Embryonic facial prominence (tissue), 1 donor: Measurements from ENCODE around the gene ANKZF1.

Experiments
- DNase-seq: peaks from one replicate; pipeline ENCODE4 v3.0.0-alpha.2; 2016; ENCODE audit errors: extremely low spot score

Gene ANKZF1

DNA sequence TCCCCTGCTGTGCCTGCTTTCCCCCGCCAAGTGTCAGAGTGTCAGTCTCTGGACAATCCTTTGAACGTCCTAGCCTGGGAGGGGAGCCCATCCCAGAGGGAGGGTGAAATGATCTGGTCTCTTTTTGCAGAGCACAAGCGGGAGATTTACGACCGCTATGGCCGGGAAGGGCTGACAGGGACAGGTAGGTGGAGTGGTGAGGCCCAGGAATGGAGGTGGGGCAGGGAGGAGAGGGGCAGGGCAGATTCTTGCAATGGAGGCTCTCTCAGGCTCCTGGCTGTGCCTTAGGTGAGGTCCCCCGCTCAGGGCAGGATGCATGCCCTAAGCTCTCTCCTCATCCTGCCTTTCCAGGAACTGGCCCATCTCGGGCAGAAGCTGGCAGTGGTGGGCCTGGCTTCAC, 52.0 kb downstream of the ANKZF1 start:
- DNase-seq: no peak

DNA sequence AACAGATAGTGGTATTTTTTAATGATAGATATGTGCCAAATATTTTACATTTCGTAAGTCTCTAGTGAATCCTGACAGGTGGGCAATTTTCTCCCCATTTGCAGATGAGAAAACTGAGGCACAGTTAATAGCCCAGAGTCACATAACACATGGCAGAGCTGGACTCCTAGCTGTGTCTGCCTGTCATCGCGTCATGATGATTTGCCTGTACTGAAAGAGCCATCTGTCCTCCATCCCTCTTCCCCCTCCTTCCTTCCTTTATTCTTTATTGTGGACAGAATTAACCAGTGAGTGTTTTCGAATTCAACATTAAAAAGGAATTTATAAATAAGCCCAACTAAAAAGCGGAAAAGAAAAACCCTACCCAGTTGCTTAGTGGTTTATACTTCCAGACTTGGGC, 52.8 kb downstream of the ANKZF1 start:
- DNase-seq: no peak

DNA sequence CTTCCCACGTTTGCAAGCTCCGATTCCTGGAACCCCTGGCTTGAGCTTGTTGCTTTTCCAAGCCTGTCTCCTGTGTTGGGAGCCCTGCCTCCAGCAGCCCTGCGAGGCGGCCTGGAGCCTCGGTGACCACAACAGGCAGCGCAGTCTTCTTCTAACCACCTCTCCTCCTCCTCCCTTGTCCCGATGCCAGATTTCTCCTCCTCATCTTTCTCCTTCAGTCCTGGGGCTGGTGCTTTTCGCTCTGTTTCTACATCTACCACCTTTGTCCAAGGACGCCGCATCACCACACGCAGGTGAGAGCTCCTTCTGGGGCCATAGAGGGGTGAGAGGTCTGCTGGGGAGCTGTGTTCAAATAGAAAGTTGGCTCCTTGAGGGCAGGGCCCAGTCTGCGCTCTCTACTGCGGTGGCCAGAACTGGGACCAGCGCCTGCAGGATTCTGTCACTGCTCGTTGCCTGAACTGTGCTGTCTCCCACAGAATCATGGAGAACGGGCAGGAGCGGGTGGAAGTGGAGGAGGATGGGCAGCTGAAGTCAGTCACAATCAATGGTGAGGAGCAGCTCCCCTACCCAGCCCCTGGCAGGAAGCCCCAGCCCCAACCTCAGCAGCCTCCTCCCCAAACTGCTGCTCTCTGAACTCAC, 53.5 kb downstream of the ANKZF1 start:
- DNase-seq: no peak

DNA sequence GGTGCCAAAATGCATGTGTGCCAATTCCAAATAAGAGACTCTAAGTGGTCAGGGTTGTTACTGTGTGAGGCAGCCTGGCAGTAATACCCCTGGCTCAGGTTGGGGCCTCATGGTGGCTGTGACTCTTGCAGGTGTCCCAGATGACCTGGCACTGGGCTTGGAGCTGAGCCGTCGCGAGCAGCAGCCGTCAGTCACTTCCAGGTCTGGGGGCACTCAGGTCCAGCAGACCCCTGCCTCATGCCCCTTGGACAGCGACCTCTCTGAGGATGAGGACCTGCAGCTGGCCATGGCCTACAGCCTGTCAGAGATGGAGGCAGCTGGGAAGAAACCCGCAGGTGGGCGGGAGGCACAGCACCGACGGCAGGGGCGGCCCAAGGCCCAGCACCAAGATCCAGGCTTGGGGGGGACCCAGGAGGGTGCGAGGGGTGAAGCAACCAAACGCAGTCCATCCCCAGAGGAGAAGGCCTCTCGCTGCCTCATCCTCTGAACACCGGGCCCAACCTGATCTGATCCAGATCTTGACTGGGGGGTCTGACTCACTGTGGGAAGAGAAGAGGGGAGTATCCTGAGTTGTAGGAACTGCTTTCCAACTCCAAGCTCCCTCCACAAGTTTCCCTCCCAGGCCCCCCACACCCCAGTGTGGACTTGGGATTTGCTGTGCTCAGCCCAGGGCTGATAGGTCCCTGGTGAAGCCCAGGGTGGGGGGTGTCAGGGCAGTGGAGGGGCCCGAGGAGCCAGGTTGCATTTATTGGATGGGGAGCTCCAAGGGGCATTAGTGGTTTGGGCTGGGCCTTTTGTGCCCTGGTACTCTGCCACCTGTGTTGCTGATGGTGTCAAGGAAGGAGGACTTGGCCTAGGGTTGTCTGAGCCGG, 55.1 kb downstream of the ANKZF1 start:
- no peak for DNase-seq

DNA sequence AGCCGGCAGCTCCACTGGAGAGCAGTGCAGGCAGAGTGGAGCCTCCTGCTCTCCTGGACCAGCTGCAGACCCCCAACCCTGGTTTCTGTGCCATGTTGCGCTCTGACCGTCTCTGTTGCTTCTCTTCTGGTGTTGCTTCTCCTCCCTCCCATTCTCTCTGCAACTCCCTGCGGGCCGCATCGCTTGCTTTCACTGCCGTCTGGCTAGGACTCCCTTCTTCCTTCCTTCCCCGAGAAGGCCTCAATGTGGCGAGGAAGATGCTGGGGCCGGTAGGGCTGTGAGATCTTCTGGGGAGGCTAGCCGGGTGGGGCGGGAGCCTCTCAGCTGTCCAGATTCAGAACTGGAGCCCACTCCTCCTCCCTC, 55.7 kb downstream of the ANKZF1 start:
- DNase-seq: no peak

DNA sequence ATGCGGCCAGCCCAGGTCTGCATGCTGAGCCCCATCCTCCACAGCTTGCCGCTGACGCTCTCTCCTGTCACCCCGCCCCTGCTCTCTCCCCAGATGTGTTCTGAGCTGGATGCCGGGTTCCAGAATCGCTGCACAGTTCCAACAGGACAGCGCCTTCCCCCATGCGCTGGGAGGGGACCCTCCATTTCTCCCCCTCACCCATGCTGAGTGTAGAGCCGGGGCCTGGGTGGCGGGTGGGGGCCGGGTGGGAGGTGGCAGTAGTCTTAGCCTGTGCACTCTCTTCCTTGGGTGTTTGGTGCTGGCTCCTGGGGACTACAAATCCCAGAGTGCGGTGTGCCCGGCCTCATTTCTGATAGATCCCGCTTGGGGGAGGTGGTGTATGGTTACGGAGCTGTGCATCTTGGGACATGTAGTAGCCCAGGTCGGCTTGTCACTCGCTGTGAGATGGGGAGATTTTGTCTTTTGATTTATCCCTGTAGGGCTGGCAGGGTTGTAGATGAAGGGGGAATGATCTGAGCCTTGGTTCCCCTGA, 56.4 kb downstream of the ANKZF1 start:
- DNase-seq: no peak
